Spleen (tissue), 7 donors: ENCODE measurements around the gene PEX5L.

Source experiments
- CTCF ChIP-seq, 11 experiments: fragments of 200-600 bp in 7 of 11; fragments of 450-650 bp in 4 of 11; sonication (generic) in 4 of 11; IDR thresholded peaks in 8 of 11; conservative IDR thresholded peaks in 3 of 11; 1 replicate in 7 of 11; 2 replicates in 4 of 11; pipeline versions ENCODE4 v1.4.0 to v1.8.0; 2016 to 2021; ENCODE audit warnings: antibody characterized with exemption in 11 of 11, inconsistent platforms in 4 of 11, mild to moderate bottlenecking in 1 of 11
- POLR2A ChIP-seq, 3 donors: fragments of 450-650 bp; IDR thresholded peaks; one replicate each; pipeline ENCODE4 v1.5.1; 2017; ENCODE audit warnings: antibody characterized with exemption in 3 of 3, mild to moderate bottlenecking in 1 of 3
- POLR2AphosphoS5 ChIP-seq, 3 donors: sonication (generic); formaldehyde crosslinking; IDR thresholded peaks; one replicate each; pipeline ENCODE4 v1.5.1; 2017; ENCODE audit warnings: antibody characterized with exemption in 3 of 3
- donor health status: DM: no; HTN: no; CAD: no; lungs with moderate emphysema.
- donor health status: DM: no; HTN: no; CAD: no.
- donor health status: DM: no; HTN: no; CAD: no.

GRCh38 chr3:180072786-180073185, 36.0 kb upstream of the PEX5L start:
- TF ChIP-seq CTCF (IDR thresholded peaks at IDR 0.05 in 8 of 11, conservative IDR thresholded peaks at IDR 0.05 in 3 of 11): no peak
- no peak for TF ChIP-seq POLR2A (IDR thresholded peaks at IDR 0.05)
- no peak for TF ChIP-seq POLR2AphosphoS5 (IDR thresholded peaks at IDR 0.05)
